ENCODE results near the gene FOXE1. TPM values are rescaled to one million over a fixed set of nuclear protein-coding genes. Genes with fewer than 3 reads are reported as not detected.

FOXE1 gene
- polyA plus RNA-seq, 1 experiment = 0.07 TPM

DNA sequence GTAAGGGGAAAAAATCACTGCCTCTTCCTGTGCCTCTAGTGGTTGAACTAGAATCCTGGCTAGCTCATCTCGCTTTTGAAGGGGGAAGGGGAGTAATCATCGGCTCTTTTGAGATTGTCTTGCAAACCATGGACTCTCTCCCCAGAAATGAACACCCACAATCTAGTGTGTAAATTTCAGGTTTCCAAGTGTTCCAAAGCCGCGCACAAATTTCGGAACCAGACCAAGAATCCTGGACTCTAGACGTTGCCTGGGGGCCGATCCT is 4.9 kb upstream of the FOXE1 start:
- no peak overlapping the region for H3K27ac ChIP-seq (ENCODE audit: low read depth, low read length)
- H3K9me3 ChIP-seq (ENCODE audit: control insufficient read depth, insufficient read depth, low read length) = peaks cover 3% of the 10 kb centered on the region; the same call in 1 of the 2 replicates
- no peak overlapping the region for H3K4me3 ChIP-seq (ENCODE audit: low read depth, low read length)
- DNase-seq (ENCODE audit: low read depth, low spot score) = no peak
- CTCF ChIA-PET = no interaction called here
- TF ChIP-seq, protein P1, sequence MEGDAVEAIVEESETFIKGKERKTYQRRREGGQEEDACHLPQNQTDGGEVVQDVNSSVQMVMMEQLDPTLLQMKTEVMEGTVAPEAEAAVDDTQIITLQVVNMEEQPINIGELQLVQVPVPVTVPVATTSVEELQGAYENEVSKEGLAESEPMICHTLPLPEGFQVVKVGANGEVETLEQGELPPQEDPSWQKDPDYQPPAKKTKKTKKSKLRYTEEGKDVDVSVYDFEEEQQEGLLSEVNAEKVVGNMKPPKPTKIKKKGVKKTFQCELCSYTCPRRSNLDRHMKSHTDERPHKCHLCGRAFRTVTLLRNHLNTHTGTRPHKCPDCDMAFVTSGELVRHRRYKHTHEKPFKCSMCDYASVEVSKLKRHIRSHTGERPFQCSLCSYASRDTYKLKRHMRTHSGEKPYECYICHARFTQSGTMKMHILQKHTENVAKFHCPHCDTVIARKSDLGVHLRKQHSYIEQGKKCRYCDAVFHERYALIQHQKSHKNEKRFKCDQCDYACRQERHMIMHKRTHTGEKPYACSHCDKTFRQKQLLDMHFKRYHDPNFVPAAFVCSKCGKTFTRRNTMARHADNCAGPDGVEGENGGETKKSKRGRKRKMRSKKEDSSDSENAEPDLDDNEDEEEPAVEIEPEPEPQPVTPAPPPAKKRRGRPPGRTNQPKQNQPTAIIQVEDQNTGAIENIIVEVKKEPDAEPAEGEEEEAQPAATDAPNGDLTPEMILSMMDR (IDR thresholded peaks at IDR 0.05; ENCODE audit: low read depth, low read length) = peak; percentile 34
- H3K27me3 ChIP-seq (ENCODE audit: control insufficient read depth, insufficient read depth, low read length) = peaks cover 72% of the 10 kb centered on the region
- POLR2A ChIA-PET = interaction anchor here (1.0 kb wide), 1 partner anchor 29 kb away, joined by 4 read pairs; no protein-coding TSS in a partner anchor

DNA sequence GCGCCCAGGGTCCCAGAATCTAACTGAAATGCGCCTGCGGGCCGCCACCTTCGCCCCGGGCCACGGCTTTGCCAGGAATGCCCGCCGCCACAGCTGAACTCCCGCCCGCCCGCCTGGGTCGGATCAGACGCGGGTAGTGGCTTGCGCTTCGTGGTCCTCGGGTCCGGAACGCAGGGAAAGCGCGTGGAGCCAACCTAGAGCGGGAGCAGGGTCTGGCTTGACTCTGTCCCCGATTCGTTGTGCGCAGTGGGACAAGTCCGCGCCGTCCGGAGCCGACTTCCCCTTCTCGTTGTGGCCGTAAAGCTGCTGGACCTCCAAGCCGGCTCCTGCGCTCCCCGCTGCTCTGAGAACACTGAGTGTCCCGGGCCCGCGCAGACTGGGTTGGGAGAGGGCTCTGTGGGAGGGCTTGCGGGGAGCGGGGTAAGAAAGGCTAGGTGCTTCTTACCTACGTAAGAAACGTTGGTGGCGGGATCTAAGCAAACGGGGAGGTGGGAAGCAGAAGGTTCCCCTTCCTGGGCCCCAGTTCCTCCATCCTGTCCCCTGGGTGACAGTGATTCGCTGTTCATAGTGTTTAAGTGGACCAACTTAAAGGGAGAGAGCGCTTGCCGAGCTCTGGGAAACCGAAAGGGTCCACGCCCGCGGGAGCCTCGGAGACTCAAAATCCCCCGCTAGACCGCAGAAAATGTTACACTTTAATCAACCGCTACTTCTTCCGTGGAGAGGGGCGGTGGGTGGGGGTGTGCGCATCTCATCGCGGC is 4.4 kb upstream of the FOXE1 start:
- peak overlapping the region; percentile 7; the same call in 1 of the 2 replicates for H3K4me3 ChIP-seq (ENCODE audit: low read depth, low read length)

DNA sequence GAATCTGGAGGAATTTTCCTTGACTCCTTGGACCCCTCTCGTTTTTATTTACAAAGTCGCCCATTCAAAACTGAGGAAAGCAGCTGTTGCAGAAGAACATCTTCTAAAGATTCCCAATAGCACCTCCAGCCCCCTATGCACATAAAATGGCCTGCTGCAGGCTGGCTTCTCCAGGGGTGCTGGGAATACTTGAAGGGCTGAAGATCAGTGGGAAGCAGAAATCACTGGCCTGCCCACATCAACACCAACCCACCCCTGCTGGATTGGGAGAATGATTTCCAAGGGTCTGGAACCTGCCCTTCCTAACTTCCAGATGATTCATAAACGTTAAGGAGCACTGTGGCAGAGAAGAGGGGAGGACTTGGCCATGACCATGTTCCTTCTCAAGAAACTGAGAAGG is 3.0 kb upstream of the FOXE1 start:
- ChIA-PET CTCF (interaction anchor here (1.0 kb wide), 1 partner anchor 52 kb away, joined by 3 read pairs; no protein-coding TSS in a partner anchor), POLR2A (no interaction called here)
- peaks cover 82% of the 10 kb centered on the region for H3K27me3 ChIP-seq (ENCODE audit: control insufficient read depth, insufficient read depth, low read length)
- TF ChIP-seq, protein P1 (IDR thresholded peaks at IDR 0.05; ENCODE audit: low read depth, low read length) = no peak
- H3K27ac ChIP-seq (ENCODE audit: low read depth, low read length) = no peak overlapping the region
- peaks cover 7% of the 10 kb centered on the region; the same call in 1 of the 2 replicates for H3K9me3 ChIP-seq (ENCODE audit: control insufficient read depth, insufficient read depth, low read length)
- no peak overlapping the region for H3K4me3 ChIP-seq (ENCODE audit: low read depth, low read length)
- DNase-seq (ENCODE audit: low read depth, low spot score) = no peak

More for the DNA sequence above, 4.4 kb upstream of the FOXE1 start:
- ChIA-PET POLR2A (interaction anchor here (1.0 kb wide), 1 partner anchor 29 kb away, joined by 4 read pairs; no protein-coding TSS in a partner anchor), CTCF (no interaction called here)
- peaks cover 76% of the 10 kb centered on the region for H3K27me3 ChIP-seq (ENCODE audit: control insufficient read depth, insufficient read depth, low read length)
- TF ChIP-seq, protein P1 (IDR thresholded peaks at IDR 0.05; ENCODE audit: low read depth, low read length) = no peak
- H3K9me3 ChIP-seq (ENCODE audit: control insufficient read depth, insufficient read depth, low read length) = peaks cover 3% of the 10 kb centered on the region; the same call in 1 of the 2 replicates
- H3K27ac ChIP-seq (ENCODE audit: low read depth, low read length) = no peak overlapping the region
- no peak for DNase-seq (ENCODE audit: low read depth, low spot score)

DNA sequence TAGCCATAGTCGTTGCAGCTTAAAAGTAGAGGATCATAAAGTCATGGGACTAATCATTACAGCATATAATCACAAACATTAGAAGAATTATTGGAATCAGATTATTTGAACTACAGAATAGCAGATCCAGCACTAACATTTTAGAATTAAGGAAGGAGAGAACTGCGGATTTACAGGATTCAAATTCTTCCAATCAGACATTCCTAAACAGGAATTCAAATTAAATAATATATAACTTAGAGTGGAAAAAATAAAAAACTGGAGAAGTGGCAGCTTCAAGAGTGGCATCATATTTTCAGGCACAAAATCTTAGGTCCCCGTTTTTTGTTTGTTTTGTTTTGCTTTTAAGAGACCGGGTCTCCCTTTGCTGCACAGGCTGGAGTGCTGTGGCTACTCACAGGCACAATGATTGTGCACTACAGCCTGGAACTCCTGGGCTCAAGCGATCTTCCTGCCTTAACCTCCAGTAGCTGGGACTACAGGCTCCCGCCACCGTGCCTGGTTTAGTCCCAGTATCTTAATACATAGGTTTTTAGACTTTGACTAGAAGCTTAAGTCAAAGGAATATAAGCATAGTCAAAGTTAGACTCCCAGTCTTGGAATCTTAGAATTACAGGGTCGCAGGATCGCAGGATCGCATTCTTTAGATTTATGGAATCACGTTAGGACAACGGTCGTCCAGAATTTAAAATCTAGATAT is 2.1 kb upstream of the FOXE1 start:
- Histone ChIP-seq H3K4me3 (ENCODE audit: low read depth, low read length) (no peak overlapping the region), H3K27ac (ENCODE audit: low read depth, low read length) (no peak overlapping the region), H3K27me3 (ENCODE audit: control insufficient read depth, insufficient read depth, low read length) (peaks cover 88% of the 10 kb centered on the region), H3K9me3 (ENCODE audit: control insufficient read depth, insufficient read depth, low read length) (peaks cover 9% of the 10 kb centered on the region; the same call in 1 of the 2 replicates)
- POLR2A ChIA-PET = no interaction called here
- CTCF ChIA-PET = interaction anchor here (1.0 kb wide), 1 partner anchor 51 kb away, joined by 3 read pairs; no protein-coding TSS in a partner anchor
- TF ChIP-seq, protein P1 (IDR thresholded peaks at IDR 0.05; ENCODE audit: low read depth, low read length) = no peak
- no peak for DNase-seq (ENCODE audit: low read depth, low spot score)

DNA sequence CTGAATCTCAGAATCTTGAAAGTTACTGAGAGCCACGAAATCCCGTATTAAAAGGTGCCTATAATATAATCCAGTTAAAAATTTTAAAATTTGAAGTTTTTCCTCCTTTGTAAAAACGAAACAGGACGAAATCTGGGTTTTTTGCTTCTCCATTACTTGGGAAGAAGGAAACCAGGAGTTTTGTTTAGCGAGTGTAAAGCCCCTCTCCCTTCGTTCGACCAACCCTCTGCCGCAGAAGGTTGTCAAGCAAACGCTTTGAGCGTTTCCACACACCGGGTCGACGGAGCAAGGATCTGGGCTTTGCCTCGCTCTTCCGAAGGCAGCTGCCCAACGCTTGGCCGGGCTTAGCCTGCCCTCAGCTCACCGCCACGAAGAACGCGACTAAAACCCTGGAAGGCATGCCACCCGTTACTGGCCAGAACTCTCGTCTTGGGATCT is 1.6 kb upstream of the FOXE1 start:
- peaks cover 88% of the 10 kb centered on the region for H3K27me3 ChIP-seq (ENCODE audit: control insufficient read depth, insufficient read depth, low read length)
- peak overlapping the region; percentile 10; the same call in 1 of the 2 replicates for H3K4me3 ChIP-seq (ENCODE audit: low read depth, low read length)
- TF ChIP-seq, protein P1 (IDR thresholded peaks at IDR 0.05; ENCODE audit: low read depth, low read length) = no peak
- H3K9me3 ChIP-seq (ENCODE audit: control insufficient read depth, insufficient read depth, low read length) = peaks cover 9% of the 10 kb centered on the region; the same call in 1 of the 2 replicates
- DNase-seq (ENCODE audit: low read depth, low spot score) = no peak
- no peak overlapping the region for H3K27ac ChIP-seq (ENCODE audit: low read depth, low read length)
- ChIA-PET POLR2A (no interaction called here), CTCF (no interaction called here)
